ENCODE measurements around the gene ZNF483.
A peak's percentile ranks its signal among the peaks of the same experiment; 100 is the strongest.
"Not testable (repeated sequence)": the region's sequence is repeated elsewhere in the genome, so short reads cannot be mapped to it uniquely, and the experiment has no call there.

Gene ZNF483

DNA sequence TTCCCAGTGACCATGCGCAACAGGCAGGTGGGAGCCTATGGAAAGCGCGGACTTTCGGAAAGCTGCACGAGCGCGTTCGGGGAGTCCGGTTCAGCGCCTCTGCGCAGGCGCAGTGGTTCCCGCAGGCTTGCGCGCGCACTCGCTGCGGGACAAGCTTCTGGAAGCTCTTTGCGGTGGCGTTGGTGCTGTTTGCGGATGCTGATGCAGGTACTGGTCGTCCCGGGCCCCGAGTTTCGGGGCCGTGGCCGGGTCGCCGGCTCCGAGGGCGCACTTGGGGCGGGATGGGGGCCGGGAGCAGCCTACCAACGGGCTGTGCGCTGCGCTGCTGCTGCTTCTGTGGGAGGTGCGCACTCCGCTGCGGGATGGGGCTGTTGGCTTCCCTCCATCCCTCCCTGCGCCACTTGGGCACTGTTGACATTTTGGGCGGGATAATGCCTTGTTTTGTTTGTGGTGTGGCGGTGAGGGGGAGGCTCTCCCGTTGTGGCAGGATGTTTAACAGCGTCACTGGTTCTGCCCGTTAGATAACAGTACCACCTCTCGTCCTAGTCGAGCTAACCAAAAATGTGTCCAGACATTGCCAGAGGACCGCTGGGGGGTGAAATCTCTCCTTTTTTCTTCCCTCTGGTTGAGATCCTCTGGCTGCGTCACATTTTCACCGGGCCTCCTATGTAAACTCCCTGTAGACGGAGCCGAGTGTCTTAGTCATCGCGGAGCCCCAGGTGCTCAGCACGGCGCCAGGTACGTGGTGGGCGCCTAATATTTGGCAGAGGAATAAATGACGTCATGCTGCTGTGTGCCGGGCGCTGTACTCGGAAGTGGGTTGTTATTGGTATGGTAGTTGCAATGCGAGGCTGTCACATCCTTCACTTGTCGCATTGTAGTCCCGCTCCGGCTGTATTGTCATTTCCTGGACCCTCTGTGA, at the start of gene ZNF483:
Gene ZNF483, plus strand, starts transcription at position 124 of the 922 bp plus-strand sequence. CDS start 2,217 bp downstream, outside the sequence.
- peak; percentile 3 for DNase-seq

GRCh38 chr9:111475195-111475594, 49.8 kb upstream of the ZNF483 start:
- DNase-seq, result no peak

- no peak for DNase-seq
Observed at GRCh38 chr9:111477677-111478076, 47.3 kb upstream of the ZNF483 start.

DNA sequence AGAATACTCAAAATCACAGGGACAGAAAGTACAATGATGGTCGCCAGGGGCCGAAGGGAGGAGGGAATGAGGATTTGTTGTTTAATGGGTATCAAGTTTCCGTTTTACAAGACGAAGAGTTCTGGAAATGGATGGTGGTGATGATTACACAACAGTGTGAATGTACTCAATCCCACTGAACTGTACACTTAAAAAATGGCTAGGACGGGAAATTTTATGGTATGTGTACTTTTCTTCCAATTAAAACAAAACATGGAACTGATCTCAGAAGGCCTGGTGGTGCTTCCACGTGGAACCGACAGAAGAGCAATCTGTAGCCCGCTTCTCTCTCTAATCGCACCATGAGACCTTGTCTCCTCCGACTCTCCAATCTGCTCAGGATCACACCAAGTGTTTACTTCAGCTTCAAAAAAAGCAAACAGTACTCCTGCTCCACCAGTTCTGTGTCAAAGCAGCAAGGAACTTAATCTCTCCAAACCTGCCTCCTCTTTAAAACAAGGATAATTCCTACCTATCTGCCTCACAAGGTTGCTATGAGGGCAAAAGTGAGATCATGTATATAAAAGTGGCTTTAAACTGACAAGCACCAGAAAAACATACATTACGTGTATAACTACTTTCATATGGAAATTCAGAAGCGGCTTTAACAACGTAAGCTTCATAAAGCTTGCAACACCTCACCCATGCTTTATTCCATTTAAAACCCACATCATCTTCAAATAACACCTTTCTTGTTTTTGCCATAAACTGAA, 42.9 kb upstream of the ZNF483 start:
- no peak for DNase-seq

DNA sequence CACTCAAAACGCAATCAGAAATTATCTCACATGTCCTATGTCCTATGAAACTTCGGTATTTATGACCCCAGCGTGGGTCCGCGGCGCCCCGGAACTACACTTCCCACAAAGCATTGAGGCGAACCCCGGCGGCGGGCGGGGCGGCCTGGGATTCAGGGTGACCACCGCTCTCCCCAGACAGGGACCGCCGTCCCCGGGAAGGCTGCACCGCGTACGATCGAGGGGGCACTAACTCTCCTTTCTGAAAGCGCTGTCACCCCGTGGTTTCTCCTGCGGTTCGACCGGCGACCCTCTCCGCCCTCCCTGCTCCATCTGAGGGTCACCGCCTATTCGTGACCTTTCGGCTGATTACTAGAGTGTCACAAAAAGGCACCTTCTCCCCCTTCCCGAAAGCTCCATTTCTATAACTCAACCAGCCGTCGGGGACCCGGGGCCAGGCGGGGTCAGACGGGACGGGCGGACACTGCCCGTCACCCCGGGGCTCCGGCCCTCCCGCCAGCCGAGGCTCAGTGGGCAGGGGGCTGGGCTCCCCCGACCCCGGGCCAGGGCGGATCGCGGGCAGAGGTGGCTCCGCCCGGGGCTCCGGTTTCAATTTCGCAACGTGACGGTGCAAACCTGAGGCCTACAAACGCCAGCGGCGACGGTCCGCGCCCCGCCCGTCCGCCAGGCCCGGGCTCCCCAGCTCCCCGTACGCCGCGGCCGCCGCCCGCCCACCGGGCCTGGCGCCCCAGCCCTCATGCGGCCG, 42.1 kb upstream of the ZNF483 start:
- no peak for DNase-seq

DNA sequence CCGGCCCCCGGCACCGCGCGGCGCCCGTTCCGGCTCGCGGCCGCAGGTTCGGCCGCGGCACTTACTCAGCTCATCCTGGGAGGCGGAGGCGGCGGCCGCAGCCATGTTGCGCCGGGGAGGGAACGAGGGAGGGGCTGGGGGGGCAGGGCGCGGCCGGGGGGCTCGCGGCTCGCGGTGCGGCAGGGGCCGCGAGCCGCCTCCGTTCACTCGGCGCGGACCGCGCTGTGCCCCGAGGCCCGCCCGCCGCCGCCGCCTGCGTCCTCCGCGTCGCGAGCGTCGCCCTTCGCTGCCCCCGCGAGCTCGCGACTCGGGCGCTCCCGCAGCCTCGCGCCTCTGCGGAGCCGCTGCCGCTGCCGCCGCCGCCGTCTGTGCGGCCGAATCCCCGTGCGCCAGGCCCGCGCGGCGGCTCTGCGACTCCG, 41.5 kb upstream of the ZNF483 start:
- DNase-seq, result no peak

DNA sequence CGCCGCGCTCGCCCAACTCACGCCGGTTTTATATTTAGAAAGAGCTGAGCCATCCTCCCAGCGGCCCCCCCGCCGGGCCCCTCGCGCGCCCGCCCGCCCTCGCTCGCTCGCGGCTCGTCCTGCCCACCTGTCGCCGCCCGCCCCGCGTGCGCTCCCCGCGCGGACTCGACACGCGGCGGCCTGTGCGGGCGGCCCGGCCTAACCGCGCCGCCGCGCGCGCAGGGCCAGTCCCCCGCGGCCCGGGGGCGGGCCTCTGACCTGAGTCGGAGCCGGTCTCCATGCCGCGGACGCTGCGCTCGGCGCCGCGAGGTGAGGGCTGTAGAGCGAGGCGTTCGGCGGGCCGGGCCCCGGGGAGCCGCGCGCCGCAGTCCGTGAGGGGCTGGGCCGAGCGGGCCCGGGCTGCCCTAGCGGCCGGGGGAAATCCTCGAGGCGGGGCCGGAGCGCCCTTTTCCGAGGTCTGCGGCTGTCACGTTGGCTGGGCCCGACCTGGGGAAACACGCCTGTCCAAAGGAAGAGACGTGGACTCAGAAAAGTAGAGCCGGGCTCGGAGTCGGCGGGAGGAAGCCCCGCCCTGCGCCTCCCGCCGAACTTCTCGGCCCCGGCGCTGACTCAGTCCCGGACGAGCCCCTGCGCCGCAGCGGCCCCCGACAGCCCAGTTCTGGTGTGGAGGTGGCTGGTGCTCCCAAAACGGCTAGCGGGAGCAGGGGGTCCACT, 41.0 kb upstream of the ZNF483 start, which contains the start of gene ECPAS:
Gene ECPAS, minus strand, starts transcription at position 526 of the 714 bp plus-strand sequence. CDS start 11,465 bp downstream, outside the sequence.
- DNase-seq, result peak; percentile 27

DNA sequence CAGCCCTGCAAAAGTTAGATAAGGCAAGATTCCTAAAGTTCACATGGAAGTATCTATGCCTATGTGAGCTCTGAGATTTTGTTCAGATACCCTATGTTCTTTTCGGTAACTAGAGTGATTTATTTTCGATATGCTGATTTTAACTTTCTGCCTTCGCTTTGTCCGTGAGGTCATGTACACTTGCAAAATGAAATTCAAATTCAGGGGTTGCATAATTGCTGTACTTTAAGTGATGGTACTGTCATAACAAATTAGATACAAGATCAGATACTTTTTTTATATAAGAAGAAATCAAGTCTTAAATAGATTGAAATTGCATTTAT, 40.4 kb upstream of the ZNF483 start:
- no peak for DNase-seq

- not testable (repeated sequence) for DNase-seq
Observed at GRCh38 chr9:111497196-111497595, 27.8 kb upstream of the ZNF483 start.

DNA sequence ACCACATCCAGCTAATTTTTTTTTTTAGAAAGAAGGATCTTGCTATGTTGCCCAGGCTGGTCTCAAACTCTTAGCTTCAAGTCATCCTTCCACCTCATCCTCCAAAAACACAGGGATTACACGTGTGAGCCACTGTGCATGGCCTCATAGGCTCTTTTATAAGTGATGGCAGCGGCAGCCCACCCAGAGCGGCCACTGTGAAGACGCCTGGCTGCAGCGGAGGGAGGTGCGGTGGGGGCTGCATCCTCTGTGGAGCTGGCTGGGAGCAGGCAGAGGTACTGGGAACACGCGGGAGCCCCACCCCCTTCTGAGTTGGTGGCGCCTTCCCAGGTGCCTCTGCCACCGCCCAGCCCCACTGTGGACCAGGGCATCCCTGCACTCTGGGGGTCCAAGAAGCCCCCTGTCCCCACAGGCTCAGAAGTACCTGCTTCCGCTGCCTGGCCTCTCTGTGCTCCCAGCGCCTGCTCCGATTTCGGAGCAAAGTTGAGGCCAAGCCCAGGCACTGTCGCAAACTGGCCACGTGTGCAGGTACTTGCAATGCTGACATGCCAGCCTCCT, 23.9 kb upstream of the ZNF483 start:
- DNase-seq, result no peak

- no peak for DNase-seq
Observed at GRCh38 chr9:111501648-111502047, 23.3 kb upstream of the ZNF483 start.

DNA sequence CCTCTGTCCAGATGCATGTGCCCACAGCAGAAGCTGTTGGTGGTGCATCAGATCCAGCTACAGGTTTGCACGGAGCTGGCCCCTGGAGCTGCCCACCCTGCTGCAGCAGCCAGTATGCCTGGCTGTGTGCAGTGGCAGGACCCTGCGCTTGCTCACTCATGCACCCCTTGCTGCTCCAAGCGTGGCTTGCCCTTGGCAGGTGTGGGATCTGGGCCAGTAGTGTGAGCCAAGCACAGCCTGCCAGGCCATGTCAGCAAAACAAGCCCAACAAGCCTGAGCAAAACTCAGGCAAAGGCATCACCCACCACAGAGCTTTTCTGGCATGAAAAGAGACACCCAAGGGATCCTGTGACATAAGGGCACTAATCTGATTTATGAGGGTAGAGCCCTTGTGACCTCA, 22.5 kb upstream of the ZNF483 start:
- DNase-seq, result no peak

- DNase-seq, result not testable (repeated sequence)
Observed at GRCh38 chr9:111511581-111511980, 13.4 kb upstream of the ZNF483 start.

GRCh38 chr9:111514967-111515366, 10.0 kb upstream of the ZNF483 start:
- no peak for DNase-seq

DNA sequence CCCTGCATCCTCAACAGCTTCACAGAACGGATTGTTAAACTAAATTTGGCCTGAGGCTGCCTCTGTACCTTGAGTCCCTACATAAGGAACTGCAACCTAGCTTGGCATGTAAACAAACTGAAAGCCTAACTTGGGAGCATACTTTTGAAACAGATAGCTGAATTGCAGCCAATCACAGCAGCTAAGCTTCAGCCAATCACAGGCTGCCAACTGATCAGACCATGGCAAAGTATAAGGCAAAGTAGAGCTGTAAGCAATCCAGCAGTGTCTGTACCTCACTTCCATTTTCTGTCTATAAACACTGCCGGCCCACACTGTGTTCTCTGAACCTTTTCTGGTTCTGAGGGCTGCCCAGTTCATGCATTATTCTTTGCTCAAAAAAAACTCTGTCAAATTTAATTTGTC, 8.9 kb upstream of the ZNF483 start:
- DNase-seq, result no peak

DNA sequence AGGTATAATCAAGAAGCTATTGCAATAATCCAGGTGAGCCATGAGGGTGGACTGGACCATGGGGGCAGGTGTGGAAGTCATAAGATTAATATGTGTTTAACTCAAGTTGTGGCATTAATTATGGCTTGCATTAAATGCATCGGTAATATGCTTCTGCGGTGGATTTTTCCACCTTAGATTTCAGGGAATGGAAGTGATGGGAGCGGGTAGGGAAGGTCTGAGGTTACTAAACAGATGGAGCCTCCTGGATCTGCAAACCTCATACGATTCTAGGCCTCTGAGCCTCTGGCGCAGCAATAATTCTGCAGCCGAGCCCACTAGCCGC, 286 bp upstream of the ZNF483 start:
- DNase-seq, result no peak

- no peak for DNase-seq
Observed at GRCh38 chr9:111527347-111527746, 2.4 kb downstream of the ZNF483 start.

DNA sequence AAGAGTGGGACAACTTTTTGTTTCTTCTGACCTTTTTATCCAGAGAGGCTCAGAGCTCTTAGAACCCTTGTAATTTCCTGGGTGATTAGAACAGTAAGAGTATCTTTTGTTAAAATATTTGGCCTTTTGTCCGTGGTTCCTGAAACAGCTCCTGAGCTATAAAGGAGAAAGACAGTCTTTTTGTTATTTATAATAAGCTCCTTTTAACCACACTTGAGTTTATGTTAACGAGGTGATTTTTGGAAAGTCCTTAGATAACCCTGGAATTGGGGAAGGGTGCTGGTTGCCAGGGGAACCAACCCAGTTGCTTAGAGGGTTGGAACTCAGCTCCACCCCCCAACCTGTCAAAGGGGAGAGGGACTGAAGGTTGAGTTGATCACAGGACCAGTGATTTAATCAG, 4.8 kb downstream of the ZNF483 start:
- DNase-seq, result no peak

DNA sequence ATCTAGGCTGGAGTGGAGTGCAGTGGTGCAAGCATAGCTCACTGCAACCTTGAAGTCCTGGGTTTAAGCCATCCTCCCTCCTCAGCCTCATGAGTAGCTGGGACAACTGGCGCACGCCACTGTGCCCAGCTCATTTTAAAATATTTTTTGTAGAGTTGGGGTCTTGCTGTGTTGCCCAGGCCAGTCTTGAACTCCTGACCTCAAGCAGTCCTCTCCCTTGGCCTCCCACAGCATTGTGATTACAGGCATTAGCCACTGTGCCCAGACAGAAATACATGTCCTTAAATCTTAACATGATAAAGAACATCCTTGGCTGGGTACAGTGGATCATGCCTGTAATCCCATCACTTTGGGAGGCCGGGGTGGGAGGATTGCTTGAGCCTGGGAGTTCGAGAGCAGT, 6.7 kb downstream of the ZNF483 start:
- DNase-seq, result no peak

DNA sequence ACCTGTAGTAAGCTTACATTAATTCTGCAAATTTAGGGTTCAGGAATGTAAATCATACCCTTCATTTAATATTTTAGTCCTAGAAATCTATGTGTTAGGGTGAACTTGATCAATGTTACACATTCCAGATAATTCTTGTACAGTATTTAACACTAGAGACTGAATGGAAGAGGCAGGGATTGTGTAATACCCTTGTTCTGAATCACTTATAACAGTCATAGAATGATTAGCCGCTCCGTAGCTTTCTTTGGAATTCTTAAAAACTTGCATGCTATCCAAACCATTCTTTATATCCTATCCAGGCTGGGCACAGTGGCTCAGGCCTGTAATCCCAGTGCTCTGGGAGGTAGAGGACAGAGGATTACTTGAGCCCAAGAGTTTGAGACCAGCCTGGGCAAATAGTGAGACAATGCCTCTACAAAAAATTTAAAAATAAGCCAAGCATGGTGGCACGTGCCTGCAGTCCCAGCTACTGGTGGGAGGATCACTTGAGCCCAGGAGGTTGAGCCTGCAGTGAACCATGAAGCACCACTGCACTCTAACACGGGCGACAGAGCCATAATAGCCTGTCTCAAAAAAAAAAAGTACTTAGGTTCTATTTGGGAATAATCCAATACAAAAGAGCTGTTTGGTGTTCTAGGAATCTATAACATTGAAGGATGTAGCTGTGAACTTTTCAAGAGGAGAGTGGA, 8.3 kb downstream of the ZNF483 start:
- DNase-seq, result no peak

- no peak for DNase-seq
Observed at GRCh38 chr9:111542497-111543254, 17.7 kb downstream of the ZNF483 start.
